ENCODE data around the gene TRIM5.

- TF ChIP-seq CTCF (IDR thresholded peaks at IDR 0.05) (no peak), POLR2A (IDR thresholded peaks at IDR 0.05) (no peak)
These were observed 3.6 kb upstream of the TRIM5 start for GRCh38 chr11:5688482-5688881.

Data from esophagus squamous epithelium (tissue), 4 donors.